ENCODE measurements around the gene GUCA1C.

Gene GUCA1C

GRCh38 chr3:108947855-108948254 is 5.8 kb downstream of the GUCA1C start:
- Histone ChIP-seq H4K8ac (ENCODE audit: low read depth, low read length) (no peak overlapping the region), H2BK120ac (ENCODE audit: low read depth, low read length) (no peak overlapping the region), H2BK15ac (replicated peaks; ENCODE audit: low read depth) (no peak overlapping the region), H3K23ac (ENCODE audit: low read length) (no peak overlapping the region), H3K36me3 (ENCODE audit: control insufficient read depth, insufficient read depth, low read length) (no peaks in the 10 kb centered on the region), H3K27me3 (ENCODE audit: insufficient read depth, low read length, poor library complexity) (no peaks in the 10 kb centered on the region), H3K4me1 (ENCODE audit: control insufficient read depth, low read depth, low read length) (no peaks in the 10 kb centered on the region), H3K9ac (ENCODE audit: low read length) (no peak overlapping the region), H2AK5ac (ENCODE audit: low read length) (no peak overlapping the region), H3K4me2 (ENCODE audit: low read length) (no peak overlapping the region), H3K4me3 (ENCODE audit: low read length) (no peak overlapping the region), H3K27ac (ENCODE audit: low read depth, low read length) (no peak overlapping the region), H3K4ac (ENCODE audit: low read depth, low read length) (no peak overlapping the region), H3K79me1 (ENCODE audit: low read length) (no peaks in the 10 kb centered on the region), H3K56ac (ENCODE audit: low read length) (no peak overlapping the region), H4K5ac (ENCODE audit: low read length) (no peak overlapping the region), H3K79me2 (ENCODE audit: control insufficient read depth, insufficient read depth, low read length) (no peaks in the 10 kb centered on the region), H2BK5ac (ENCODE audit: low read length) (no peak overlapping the region), H3K18ac (ENCODE audit: low read length) (no peak overlapping the region)
- no CpG with 5 or more reads among the region's 2 CpGs for WGBS (ENCODE audit: extremely low coverage, insufficient coverage, low lambda C conversion rate)
- no peak for DNase-seq

GRCh38 chr3:108946292-108947285 is 7.1 kb downstream of the GUCA1C start:
- Histone ChIP-seq H2BK15ac (replicated peaks; ENCODE audit: low read depth) (no peak overlapping the region), H3K4me3 (ENCODE audit: low read length) (no peak overlapping the region), H2BK5ac (ENCODE audit: low read length) (no peak overlapping the region), H3K79me2 (ENCODE audit: control insufficient read depth, insufficient read depth, low read length) (no peaks in the 10 kb centered on the region), H3K18ac (ENCODE audit: low read length) (no peak overlapping the region), H3K36me3 (ENCODE audit: control insufficient read depth, insufficient read depth, low read length) (no peaks in the 10 kb centered on the region), H4K8ac (ENCODE audit: low read depth, low read length) (no peak overlapping the region), H3K79me1 (ENCODE audit: low read length) (no peaks in the 10 kb centered on the region), H3K56ac (ENCODE audit: low read length) (no peak overlapping the region), H3K9ac (ENCODE audit: low read length) (no peak overlapping the region), H3K4me1 (ENCODE audit: control insufficient read depth, low read depth, low read length) (no peaks in the 10 kb centered on the region), H3K27me3 (ENCODE audit: insufficient read depth, low read length, poor library complexity) (no peaks in the 10 kb centered on the region), H3K23ac (ENCODE audit: low read length) (no peak overlapping the region), H3K4me2 (ENCODE audit: low read length) (no peak overlapping the region), H3K27ac (ENCODE audit: low read depth, low read length) (no peak overlapping the region), H2AK5ac (ENCODE audit: low read length) (no peak overlapping the region), H3K4ac (ENCODE audit: low read depth, low read length) (no peak overlapping the region), H4K5ac (ENCODE audit: low read length) (no peak overlapping the region), H2BK120ac (ENCODE audit: low read depth, low read length) (no peak overlapping the region)
- WGBS (ENCODE audit: extremely low coverage, insufficient coverage, low lambda C conversion rate) = 100% methylated on average over 1 of the region's 11 CpGs
- DNase-seq = no peak

GRCh38 chr3:108940568-108941263 is 13.0 kb downstream of the GUCA1C start:
- no peak overlapping the region for H3K56ac ChIP-seq (ENCODE audit: low read length)
- no peaks in the 10 kb centered on the region for H3K4me1 ChIP-seq (ENCODE audit: control insufficient read depth, low read depth, low read length)
- no peak overlapping the region for H4K8ac ChIP-seq (ENCODE audit: low read depth, low read length)
- no CpG with 5 or more reads among the region's 5 CpGs for WGBS (ENCODE audit: extremely low coverage, insufficient coverage, low lambda C conversion rate)
- H3K27ac ChIP-seq (ENCODE audit: low read depth, low read length) = no peak overlapping the region
- H4K5ac ChIP-seq (ENCODE audit: low read length) = no peak overlapping the region
- H3K79me2 ChIP-seq (ENCODE audit: control insufficient read depth, insufficient read depth, low read length) = no peaks in the 10 kb centered on the region
- no peak overlapping the region for H3K9ac ChIP-seq (ENCODE audit: low read length)
- no peaks in the 10 kb centered on the region for H3K36me3 ChIP-seq (ENCODE audit: control insufficient read depth, insufficient read depth, low read length)
- no peak overlapping the region for H3K4ac ChIP-seq (ENCODE audit: low read depth, low read length)
- DNase-seq = no peak
- H3K4me3 ChIP-seq (ENCODE audit: low read length) = no peak overlapping the region
- H2BK120ac ChIP-seq (ENCODE audit: low read depth, low read length) = no peak overlapping the region
- H3K27me3 ChIP-seq (ENCODE audit: insufficient read depth, low read length, poor library complexity) = no peaks in the 10 kb centered on the region
- no peak overlapping the region for H2AK5ac ChIP-seq (ENCODE audit: low read length)
- H3K18ac ChIP-seq (ENCODE audit: low read length) = no peak overlapping the region
- no peak overlapping the region for H3K4me2 ChIP-seq (ENCODE audit: low read length)
- no peak overlapping the region for H2BK5ac ChIP-seq (ENCODE audit: low read length)
- no peaks in the 10 kb centered on the region for H3K79me1 ChIP-seq (ENCODE audit: low read length)
- H2BK15ac ChIP-seq (replicated peaks; ENCODE audit: low read depth) = no peak overlapping the region
- H3K23ac ChIP-seq (ENCODE audit: low read length) = no peak overlapping the region

- H3K36me3 ChIP-seq (ENCODE audit: control insufficient read depth, insufficient read depth, low read length) = no peaks in the 10 kb centered on the region
- no peak overlapping the region for H2BK15ac ChIP-seq (replicated peaks; ENCODE audit: low read depth)
- no peak overlapping the region for H3K18ac ChIP-seq (ENCODE audit: low read length)
- H3K4me2 ChIP-seq (ENCODE audit: low read length) = no peak overlapping the region
- WGBS (ENCODE audit: extremely low coverage, insufficient coverage, low lambda C conversion rate) = no CpG with 5 or more reads among the region's 4 CpGs
- DNase-seq = no peak
- no peak overlapping the region for H2BK120ac ChIP-seq (ENCODE audit: low read depth, low read length)
- H3K79me2 ChIP-seq (ENCODE audit: control insufficient read depth, insufficient read depth, low read length) = no peaks in the 10 kb centered on the region
- no peak overlapping the region for H3K23ac ChIP-seq (ENCODE audit: low read length)
- peak overlapping the region; percentile 33 for H4K5ac ChIP-seq (ENCODE audit: low read length)
- H3K79me1 ChIP-seq (ENCODE audit: low read length) = no peaks in the 10 kb centered on the region
- no peak overlapping the region for H2AK5ac ChIP-seq (ENCODE audit: low read length)
- H2BK5ac ChIP-seq (ENCODE audit: low read length) = no peak overlapping the region
- H3K4me1 ChIP-seq (ENCODE audit: control insufficient read depth, low read depth, low read length) = no peaks in the 10 kb centered on the region
- H3K4me3 ChIP-seq (ENCODE audit: low read length) = no peak overlapping the region
- H3K4ac ChIP-seq (ENCODE audit: low read depth, low read length) = no peak overlapping the region
- no peaks in the 10 kb centered on the region for H3K27me3 ChIP-seq (ENCODE audit: insufficient read depth, low read length, poor library complexity)
- H3K9ac ChIP-seq (ENCODE audit: low read length) = no peak overlapping the region
- no peak overlapping the region for H3K27ac ChIP-seq (ENCODE audit: low read depth, low read length)
- H3K56ac ChIP-seq (ENCODE audit: low read length) = no peak overlapping the region
- no peak overlapping the region for H4K8ac ChIP-seq (ENCODE audit: low read depth, low read length)
Measured at GRCh38 chr3:108940166-108940565, 13.5 kb downstream of the GUCA1C start.

GRCh38 chr3:108936924-108937689 is 16.6 kb downstream of the GUCA1C start:
- H3K56ac ChIP-seq (ENCODE audit: low read length) = no peak overlapping the region
- H3K27me3 ChIP-seq (ENCODE audit: insufficient read depth, low read length, poor library complexity) = no peaks in the 10 kb centered on the region
- no peaks in the 10 kb centered on the region for H3K4me1 ChIP-seq (ENCODE audit: control insufficient read depth, low read depth, low read length)
- no peaks in the 10 kb centered on the region for H3K79me2 ChIP-seq (ENCODE audit: control insufficient read depth, insufficient read depth, low read length)
- H3K4me3 ChIP-seq (ENCODE audit: low read length) = no peak overlapping the region
- H2AK5ac ChIP-seq (ENCODE audit: low read length) = no peak overlapping the region
- no peak overlapping the region for H3K27ac ChIP-seq (ENCODE audit: low read depth, low read length)
- no peak overlapping the region for H3K9ac ChIP-seq (ENCODE audit: low read length)
- H3K23ac ChIP-seq (ENCODE audit: low read length) = no peak overlapping the region
- DNase-seq = no peak
- no peaks in the 10 kb centered on the region for H3K36me3 ChIP-seq (ENCODE audit: control insufficient read depth, insufficient read depth, low read length)
- no peak overlapping the region for H3K4me2 ChIP-seq (ENCODE audit: low read length)
- H2BK15ac ChIP-seq (replicated peaks; ENCODE audit: low read depth) = no peak overlapping the region
- H2BK5ac ChIP-seq (ENCODE audit: low read length) = no peak overlapping the region
- no peak overlapping the region for H2BK120ac ChIP-seq (ENCODE audit: low read depth, low read length)
- H4K8ac ChIP-seq (ENCODE audit: low read depth, low read length) = no peak overlapping the region
- no CpG with 5 or more reads among the region's 8 CpGs for WGBS (ENCODE audit: extremely low coverage, insufficient coverage, low lambda C conversion rate)
- no peak overlapping the region for H4K5ac ChIP-seq (ENCODE audit: low read length)
- H3K79me1 ChIP-seq (ENCODE audit: low read length) = no peaks in the 10 kb centered on the region
- no peak overlapping the region for H3K18ac ChIP-seq (ENCODE audit: low read length)
- no peak overlapping the region for H3K4ac ChIP-seq (ENCODE audit: low read depth, low read length)

Measured in mesendoderm (in vitro differentiated cells).